ENCODE data around the gene HHAT.

HHAT gene

DNA sequence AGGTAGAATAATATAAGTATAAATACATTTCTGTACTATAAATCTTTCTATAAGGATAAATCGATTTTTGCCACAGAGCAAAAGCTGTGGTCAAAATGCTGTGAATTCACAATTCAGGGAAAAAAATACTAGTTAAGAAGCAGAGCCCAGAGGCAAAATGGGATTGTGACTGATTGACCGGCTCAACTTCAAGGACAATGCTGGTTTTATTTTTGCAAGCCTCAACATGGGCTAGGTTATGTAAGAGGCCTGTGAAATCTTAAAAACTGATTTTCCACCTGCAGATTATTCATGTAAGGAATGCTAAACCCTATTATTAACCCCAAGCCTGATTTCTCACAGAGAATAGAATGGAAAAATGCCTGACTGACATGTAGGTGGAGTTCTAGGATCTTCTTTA, 155.1 kb downstream of the HHAT start:
- no peak for DNase-seq (ENCODE audit: low read depth, low spot score)

DNA sequence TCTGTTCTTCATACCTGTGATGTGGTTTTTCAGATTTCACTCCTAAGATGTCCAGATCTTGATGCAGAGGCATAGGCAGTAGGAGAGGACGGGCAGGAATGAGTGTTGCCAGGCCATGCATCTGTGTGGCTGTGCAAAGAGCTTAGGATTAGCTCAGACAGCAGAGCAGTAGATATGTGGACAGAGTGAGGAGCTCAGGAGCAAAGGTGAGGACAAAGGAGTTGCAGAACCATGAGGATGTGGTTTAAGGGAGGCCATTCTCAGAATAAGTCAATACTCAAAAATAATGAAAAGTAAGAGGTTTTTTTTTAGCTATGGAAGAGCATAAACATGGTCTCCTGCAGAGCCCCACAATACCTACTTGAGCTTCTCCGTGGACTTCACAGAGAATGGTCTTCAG, 158.3 kb downstream of the HHAT start:
- DNase-seq (ENCODE audit: low read depth, low spot score): no peak

- no peak for DNase-seq (ENCODE audit: low read depth, low spot score)
Observed at GRCh38 chr1:210489491-210489890, 160.8 kb downstream of the HHAT start.

DNA sequence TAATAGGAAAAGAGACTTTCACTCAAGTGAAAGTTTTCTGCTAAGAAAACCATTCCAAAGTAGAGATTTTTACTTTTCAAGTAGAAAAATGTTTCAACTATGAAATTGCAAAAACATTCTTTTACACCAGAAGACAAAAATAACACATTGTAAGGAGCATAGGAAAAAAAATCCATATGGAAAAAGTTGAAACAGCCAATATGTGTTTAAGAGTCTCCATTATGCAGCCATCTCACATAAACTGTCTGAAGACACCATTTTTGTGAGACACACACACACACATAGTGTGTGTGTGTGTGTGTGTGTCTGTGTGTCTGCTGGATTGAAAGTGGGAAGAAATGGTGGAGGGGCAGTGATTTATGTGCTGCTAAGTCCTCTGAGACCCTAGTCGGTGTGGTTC, 162.1 kb downstream of the HHAT start:
- DNase-seq (ENCODE audit: low read depth, low spot score): no peak

DNA sequence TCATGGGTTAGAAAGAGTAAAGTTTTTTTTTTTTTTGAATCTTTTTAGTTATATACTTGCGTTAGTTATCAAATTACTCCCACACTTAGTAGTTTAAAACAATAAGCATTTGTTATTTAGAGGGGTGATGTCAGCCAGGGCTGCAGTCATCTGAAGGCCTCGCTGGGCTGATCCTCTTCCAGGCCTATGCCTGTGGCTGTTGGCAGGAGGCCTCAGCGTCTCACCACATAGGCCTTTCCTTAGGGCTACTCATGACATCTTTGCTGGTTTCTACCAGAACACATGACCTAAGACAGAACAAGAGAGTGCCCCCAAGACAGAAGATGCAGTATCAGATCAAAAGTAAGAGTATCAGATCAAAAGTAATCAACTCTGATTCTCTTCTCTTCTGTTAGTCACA, 167.4 kb downstream of the HHAT start:
- no peak for DNase-seq (ENCODE audit: low read depth, low spot score)

DNA sequence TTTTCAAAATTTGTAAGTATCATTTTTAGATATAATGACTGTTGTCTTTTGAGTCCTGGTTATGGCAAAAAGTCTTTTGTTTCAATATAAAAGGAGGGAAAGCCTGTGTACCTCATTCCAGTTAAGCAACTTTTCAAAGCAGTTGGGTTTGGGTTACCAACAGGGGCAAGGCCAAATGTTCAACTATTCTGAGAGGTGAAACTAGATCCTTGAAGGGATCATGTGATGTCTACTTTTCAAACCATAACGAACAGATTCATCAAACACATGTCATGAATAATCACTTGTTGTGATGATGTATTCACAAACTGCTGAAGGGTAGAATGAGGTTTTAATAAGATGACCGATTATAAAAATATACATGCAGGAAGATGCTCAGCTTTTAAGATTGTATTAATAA, 171.3 kb downstream of the HHAT start:
- no peak for DNase-seq (ENCODE audit: low read depth, low spot score)

GRCh38 chr1:210500831-210501230, 172.1 kb downstream of the HHAT start:
- no peak for DNase-seq (ENCODE audit: low read depth, low spot score)

- DNase-seq (ENCODE audit: low read depth, low spot score): no peak
Observed at GRCh38 chr1:210504286-210504685, 175.6 kb downstream of the HHAT start.

DNA sequence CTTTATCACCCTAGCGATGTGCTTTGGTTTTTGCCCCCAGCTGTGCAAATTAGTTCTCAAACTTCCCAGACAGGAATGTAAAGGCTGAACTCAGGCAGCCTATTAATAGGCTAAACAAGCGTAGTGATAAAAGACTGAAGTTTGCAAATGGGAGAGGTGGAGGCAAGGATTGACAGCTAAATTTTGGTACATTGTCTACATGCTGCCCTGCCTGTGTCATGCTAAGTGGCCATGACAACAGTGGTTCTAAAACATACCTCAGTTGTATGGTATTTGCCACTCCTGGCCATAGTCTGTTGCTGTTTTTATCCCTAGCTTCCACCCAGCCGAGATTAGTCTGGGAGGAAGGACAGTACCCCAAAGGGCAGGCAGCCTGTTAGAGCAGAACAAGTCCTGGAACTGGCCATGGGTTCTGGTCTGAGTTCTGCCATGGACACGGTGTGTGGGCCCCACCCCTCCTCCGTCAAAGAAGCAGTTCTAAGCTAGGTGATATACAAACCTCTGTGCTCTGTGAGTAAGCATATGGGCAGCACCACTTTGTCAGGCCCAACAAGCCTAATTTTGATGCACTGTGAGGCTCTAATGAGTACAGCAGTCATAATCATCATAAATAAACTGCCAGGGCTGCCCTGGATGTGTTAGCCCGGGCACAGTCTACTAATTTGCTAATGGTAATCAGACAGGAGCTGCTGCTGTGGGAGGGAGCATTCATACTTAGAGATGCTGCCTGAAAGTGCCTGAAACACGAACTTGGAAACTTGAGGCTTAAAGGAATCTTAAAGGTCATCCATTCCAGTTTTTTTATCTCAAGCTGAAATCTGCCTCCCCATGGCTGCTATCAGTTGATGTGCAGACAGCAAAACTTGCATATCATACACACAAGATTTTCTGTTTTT, 177.1 kb downstream of the HHAT start:
- no peak for DNase-seq (ENCODE audit: low read depth, low spot score)

DNA sequence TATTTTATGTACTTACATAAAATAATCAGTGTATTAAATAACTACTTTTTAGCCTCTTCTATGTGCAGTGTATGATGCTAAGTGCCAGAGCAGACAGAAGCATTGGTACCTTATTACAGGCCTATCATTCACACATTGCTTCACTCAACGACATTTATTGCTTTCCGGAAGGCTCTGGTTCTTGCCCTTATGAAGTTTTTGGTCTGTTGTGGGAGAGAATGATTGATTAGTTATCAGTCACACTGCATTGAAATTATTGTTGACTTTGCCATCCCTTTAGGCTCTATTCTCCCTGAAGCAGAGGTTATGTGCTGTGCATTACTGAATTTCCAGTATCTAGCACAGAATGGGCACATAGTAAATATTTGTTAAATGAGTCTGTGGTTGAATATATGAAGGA, 178.0 kb downstream of the HHAT start:
- DNase-seq (ENCODE audit: low read depth, low spot score): no peak

DNA sequence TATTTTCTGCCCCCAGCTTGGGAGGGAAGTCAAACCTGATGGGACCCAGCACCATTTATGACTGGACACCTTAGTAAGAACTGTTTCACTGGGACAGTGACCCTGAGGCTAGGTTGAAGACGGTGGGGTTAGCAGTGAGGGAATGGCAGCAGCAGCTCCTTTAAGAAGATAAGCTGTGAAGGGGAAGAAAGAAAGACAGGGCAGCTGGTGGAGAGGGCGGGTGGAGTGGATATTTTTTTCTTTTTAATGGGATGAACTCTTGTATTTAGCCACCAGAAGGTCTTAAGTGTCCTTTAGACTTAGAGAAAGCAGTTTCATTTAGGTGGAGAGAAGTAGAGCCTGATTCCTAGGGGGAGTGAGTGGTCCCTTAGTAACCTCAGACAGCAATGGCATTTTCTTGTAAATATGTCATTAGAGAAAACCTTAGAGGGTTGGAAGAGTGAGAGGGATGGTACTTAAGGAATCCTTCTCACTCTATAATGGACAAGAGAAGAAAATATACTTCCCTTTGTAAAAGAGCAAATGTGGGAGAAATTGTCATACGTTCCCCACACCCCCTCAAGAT, 187.5 kb downstream of the HHAT start:
- DNase-seq (ENCODE audit: low read depth, low spot score): no peak

DNA sequence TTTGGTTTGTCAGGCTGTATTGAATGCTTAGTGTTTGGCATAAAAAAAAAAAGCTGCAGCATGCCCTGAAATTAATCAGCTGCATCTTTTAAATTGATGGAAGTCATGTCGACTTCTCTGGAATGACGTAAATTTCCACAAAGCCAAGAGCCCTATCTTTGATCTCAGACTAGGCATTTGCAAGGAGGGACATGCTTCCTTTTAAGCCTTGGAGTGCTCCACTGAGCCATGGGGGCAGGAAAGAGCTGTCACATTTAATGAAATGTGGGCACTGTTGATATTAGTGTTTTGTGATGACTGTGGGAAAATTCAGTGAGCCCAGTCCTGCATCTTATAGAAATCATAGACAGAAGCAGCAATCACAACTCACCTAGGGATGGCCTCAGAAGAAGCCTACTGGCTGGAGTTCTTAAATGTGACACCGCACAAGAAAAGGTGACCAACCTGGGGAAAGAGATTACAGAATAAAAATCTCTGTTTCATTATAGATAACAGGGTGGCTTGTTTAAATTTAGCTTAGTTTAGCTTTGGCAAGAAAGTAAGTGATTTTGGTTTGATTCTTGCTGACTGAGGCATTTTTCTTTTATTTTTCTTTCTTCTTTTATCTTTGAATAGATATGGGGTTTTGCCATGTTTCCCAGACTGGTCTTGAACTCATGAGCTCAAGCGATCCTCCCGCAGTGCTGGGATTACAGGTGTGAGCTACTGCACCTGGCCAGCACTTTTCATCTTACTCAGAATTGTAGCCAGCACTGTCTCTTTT, 188.2 kb downstream of the HHAT start:
- no peak for DNase-seq (ENCODE audit: low read depth, low spot score)

DNA sequence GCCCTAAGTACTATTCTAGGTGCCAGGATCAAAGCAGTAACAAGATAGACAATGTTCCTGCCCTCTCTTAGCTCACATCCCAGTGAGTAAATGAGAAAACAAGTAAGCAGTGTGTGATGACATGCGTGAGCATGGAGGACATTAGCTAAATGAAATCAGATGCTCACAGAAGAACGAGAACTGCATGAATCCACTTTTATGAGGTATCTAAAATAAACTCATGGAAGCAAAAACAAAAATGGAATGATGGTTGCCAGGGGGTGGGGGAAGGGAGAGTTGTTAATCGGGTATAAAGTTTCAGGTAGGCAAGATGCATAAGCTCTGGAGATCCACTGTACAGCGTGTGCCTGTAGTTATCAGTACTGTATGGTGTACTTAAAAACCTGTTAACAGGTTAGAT, 195.1 kb downstream of the HHAT start:
- no peak for DNase-seq (ENCODE audit: low read depth, low spot score)

- no peak for DNase-seq (ENCODE audit: low read depth, low spot score)
Observed at GRCh38 chr1:210525716-210526454, 197.2 kb downstream of the HHAT start.

GRCh38 chr1:210527091-210527490, 198.4 kb downstream of the HHAT start:
- DNase-seq (ENCODE audit: low read depth, low spot score): no peak

GRCh38 chr1:210531475-210532222, 202.9 kb downstream of the HHAT start:
- DNase-seq (ENCODE audit: low read depth, low spot score): no peak

DNA sequence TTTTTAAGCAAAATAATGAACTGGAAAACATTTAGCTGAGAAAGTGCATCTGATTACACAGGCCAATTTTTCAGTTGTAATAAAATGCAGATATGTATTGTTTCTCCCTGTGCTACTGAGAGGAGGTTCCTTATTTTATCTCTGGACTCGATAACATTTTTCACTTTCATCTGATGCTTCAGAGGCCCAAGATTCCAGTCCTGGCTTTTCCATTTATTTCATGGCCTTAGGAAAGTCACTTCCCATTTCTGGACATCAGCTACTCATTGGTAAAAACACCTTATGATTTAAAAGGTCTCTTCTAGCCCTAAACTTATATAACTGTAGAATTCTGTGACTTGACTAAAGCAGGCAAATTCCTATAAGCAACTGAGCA, 203.5 kb downstream of the HHAT start:
- no peak for DNase-seq (ENCODE audit: low read depth, low spot score)

GRCh38 chr1:210535761-210536160, 207.1 kb downstream of the HHAT start:
- no peak for DNase-seq (ENCODE audit: low read depth, low spot score)

DNA sequence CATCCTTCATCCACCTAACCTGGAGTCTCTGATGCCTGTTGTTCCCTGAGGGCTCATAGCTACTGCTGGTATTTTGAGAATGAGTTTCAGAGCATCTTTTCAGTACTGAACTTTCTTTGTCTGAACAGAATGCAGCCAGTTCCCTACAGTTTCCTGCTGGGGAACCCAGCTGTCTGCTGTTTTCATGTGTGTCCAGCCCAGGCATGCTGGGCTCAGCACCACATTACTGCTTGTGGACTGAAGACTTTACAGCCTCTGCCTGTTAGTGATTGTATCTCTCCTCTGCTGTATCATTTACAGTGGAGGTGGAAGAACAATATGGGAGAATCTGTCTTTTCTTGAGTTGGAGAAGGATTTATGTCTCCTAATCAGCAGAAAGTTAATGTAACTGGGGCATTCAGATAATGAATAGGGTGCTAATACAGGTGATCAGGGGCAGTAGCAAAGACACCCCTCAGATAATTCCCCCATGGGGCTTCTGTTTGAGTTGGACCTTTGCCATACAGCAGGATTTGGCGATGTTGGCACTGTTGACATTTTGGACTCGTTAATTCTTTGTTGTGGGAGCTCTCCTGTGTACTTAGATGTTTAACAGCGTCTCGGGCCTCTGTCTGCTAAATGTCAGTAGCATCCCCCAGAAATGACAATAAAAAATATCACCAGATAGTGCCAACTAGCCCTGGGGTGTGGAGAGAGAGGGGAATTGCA, 207.7 kb downstream of the HHAT start:
- no peak for DNase-seq (ENCODE audit: low read depth, low spot score)

GRCh38 chr1:210540288-210540687, 211.6 kb downstream of the HHAT start:
- no peak for DNase-seq (ENCODE audit: low read depth, low spot score)

Measured in activated naive CD8-positive, alpha-beta T cell treated with anti-CD3 and anti-CD28 coated beads, Interleukin-2, amount 50 U/mL, for 16 hours (primary cell).